Fibroblast of skin of left biceps (primary cell): ENCODE measurements around the gene MDM4.
"Not testable (repeated sequence)": the region's sequence is repeated elsewhere in the genome, so short reads cannot be mapped to it uniquely, and the experiment has no call there.

Experiments used
- DNase-seq, 2 experiments: peaks; one replicate each; pipeline ENCODE4 v3.0.0-alpha.2; 2013; ENCODE audit warnings: low read depth in 2 of 2

MDM4 gene

GRCh38 chr1:204516180-204516879 is at the start of gene MDM4:
Gene MDM4 (plus strand): TSS chr1:204516406. CDS start chr1:204525519, 9,113 bp downstream.
- peak; percentile 94 to 95 for DNase-seq

GRCh38 chr1:204466416-204467405 is 49.5 kb upstream of the MDM4 start:
- no peak for DNase-seq

GRCh38 chr1:204468206-204468605 is 48.0 kb upstream of the MDM4 start:
- no peak for DNase-seq

- DNase-seq: no peak
Observed at GRCh38 chr1:204468766-204469302, 47.4 kb upstream of the MDM4 start.

GRCh38 chr1:204469304-204469703 is 46.9 kb upstream of the MDM4 start:
- no peak for DNase-seq

- no peak for DNase-seq
Observed at GRCh38 chr1:204471687-204472086, 44.5 kb upstream of the MDM4 start.

- DNase-seq: no peak
Observed at GRCh38 chr1:204472660-204473059, 43.5 kb upstream of the MDM4 start.

- DNase-seq: no peak
Observed at GRCh38 chr1:204473400-204473965, 42.7 kb upstream of the MDM4 start.

GRCh38 chr1:204475656-204476432 is 40.4 kb upstream of the MDM4 start:
- no peak for DNase-seq

- no peak for DNase-seq
Observed at GRCh38 chr1:204476563-204476962, 39.6 kb upstream of the MDM4 start.

GRCh38 chr1:204477036-204477740 is 39.0 kb upstream of the MDM4 start:
- DNase-seq: no peak

GRCh38 chr1:204478172-204478899 is 37.9 kb upstream of the MDM4 start:
- no peak for DNase-seq

- DNase-seq: no peak
Observed at GRCh38 chr1:204478921-204479320, 37.3 kb upstream of the MDM4 start.

- no peak for DNase-seq
Observed at GRCh38 chr1:204479387-204480136, 36.6 kb upstream of the MDM4 start.

GRCh38 chr1:204480515-204480914 is 35.7 kb upstream of the MDM4 start:
- no peak for DNase-seq

- no peak for DNase-seq
Observed at GRCh38 chr1:204483791-204484190, 32.4 kb upstream of the MDM4 start.

- not testable (repeated sequence) for DNase-seq
Observed at GRCh38 chr1:204486513-204487255, 29.5 kb upstream of the MDM4 start.

GRCh38 chr1:204487256-204487615 is 29.0 kb upstream of the MDM4 start:
- no peak for DNase-seq

- DNase-seq: no peak
Observed at GRCh38 chr1:204491655-204492054, 24.6 kb upstream of the MDM4 start.
